ENCODE data around the gene URB2. TPM values are rescaled to one million over a fixed set of nuclear protein-coding genes. Genes with fewer than 3 reads are reported as not detected.

Gene URB2
- total and polyA plus RNA-seq, 2 experiments from 2014 or later, result 7.6 to 44.3 TPM

- DNase-seq (ENCODE audit: low spot score), result no peak
- Mint-ChIP-seq H3K27me3 (ENCODE audit: insufficient read depth, low read depth, poor library complexity) (peaks cover 14% of the 10 kb centered on the region), H3K27ac (no peak overlapping the region), H3K4me3 (peak overlapping the region; percentile 27), H3K4me1 (peaks cover 31% of the 10 kb centered on the region), H3K36me3 (ENCODE audit: low read depth) (peaks cover 14% of the 10 kb centered on the region), H3K9me3 (no peaks in the 10 kb centered on the region)
- Histone ChIP-seq H4K20me1 (replicated peaks; ENCODE audit: insufficient read depth) (peaks cover 43% of the 10 kb centered on the region), H3K4me1 (ENCODE audit: insufficient read depth) (peaks cover 20% of the 10 kb centered on the region), H3F3A (replicated peaks; ENCODE audit: low read depth) (0 out of 2 replicates have a peak, but pooled peaks cover 8% of the 10 kb centered on the region), H2AFZ (no peak overlapping the region), H3K4me3 (peak overlapping the region; percentile 96; the same call in 1 of the 2 replicates), H3K27me3 (ENCODE audit: insufficient read depth) (no peaks in the 10 kb centered on the region), H3K79me2 (replicated peaks; ENCODE audit: insufficient read depth) (peaks cover 91% of the 10 kb centered on the region), H3K27ac (ENCODE audit: low read depth) (no peak overlapping the region), H3K36me3 (ENCODE audit: insufficient read depth) (peaks cover 4% of the 10 kb centered on the region; the same call in 1 of the 2 replicates), H3K4me2 (peak overlapping the region; percentile 95), H3K9me2 (ENCODE audit: insufficient read depth) (no peaks in the 10 kb centered on the region)
- ATAC-seq, result no peak
- TF ChIP-seq ETS1 (IDR thresholded peaks at IDR 0.05) (no peak), ZNF331 (CRISPR knock-in tag; IDR thresholded peaks at IDR 0.05; ENCODE audit: low read depth) (no peak), CTCF (conservative IDR thresholded peaks at IDR 0.05; ENCODE audit: low read depth in 2 of 2) (no peak), POLR2AphosphoS5 (IDR thresholded peaks at IDR 0.05; ENCODE audit: low read depth) (no peak), EZH2 (IDR thresholded peaks at IDR 0.05; ENCODE audit: low read depth, unreplicated experiment) (no peak), ZNF462 (CRISPR knock-in tag; IDR thresholded peaks at IDR 0.05) (no peak), NANOG (IDR thresholded peaks at IDR 0.05; ENCODE audit: borderline replicate concordance) (no peak)
Observed at GRCh38 chr1:229623838-229624237, 2.2 kb upstream of the URB2 start.
